ENCODE data around the gene PIRT. TPM values are rescaled to one million over a fixed set of nuclear protein-coding genes. Genes with fewer than 3 reads are reported as not detected.

PIRT gene
- polyA plus RNA-seq, 3 donors: not detected

DNA sequence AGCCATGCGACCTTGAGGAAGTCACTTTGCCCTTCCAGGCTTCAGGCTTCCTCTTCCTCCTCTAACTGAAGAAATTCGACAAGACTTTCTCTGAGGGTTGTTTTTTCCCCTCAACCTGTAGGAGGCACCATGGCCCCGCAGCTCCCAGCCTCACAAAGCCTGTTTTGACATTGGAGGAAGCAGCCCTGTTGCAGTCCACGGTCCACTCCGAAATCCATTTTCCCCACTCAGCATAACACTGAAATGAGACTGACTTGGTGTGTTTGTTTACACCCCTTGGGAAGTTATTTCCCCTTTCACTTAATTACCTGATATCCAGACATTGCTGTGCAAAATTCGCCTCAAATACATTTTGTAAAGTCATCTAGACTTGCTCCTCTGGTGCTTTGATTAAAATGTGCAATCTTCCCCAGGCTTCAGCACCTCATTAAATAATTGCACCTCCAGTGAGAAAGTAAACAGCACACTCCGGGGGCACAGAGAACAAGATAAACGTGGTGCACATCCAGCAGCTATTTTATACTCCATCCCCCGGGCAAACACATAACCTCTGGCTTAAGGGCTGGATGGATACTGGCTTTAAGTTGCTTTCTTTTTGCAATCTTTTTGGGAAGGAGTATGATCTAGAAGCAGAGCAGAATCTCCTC lies 41.4 kb upstream of the PIRT start:
- H3K9me3 ChIP-seq (replicated peaks in 1 of 2; ENCODE audit: control insufficient read depth in 1 of 2, insufficient read depth in 1 of 2, low read length in 2 of 2): no peaks in the 10 kb centered on the region
- no peak overlapping the region for H2AFZ ChIP-seq (ENCODE audit: insufficient read depth, low read depth, low read length, poor library complexity, severe bottlenecking)
- no peak overlapping the region for H3K4me3 ChIP-seq (replicated peaks in 1 of 3; ENCODE audit: low read depth in 2 of 3, low read length in 3 of 3)
- WGBS (ENCODE audit: insufficient coverage): no CpG with 5 or more reads among the region's 9 CpGs
- H3K36me3 ChIP-seq (replicated peaks in 1 of 2; ENCODE audit: control insufficient read depth in 1 of 2, insufficient read depth in 2 of 2, low read length in 2 of 2): no peaks in the 10 kb centered on the region
- no peak overlapping the region for H3K27ac ChIP-seq (ENCODE audit: low read depth in 1 of 2, low read length in 2 of 2)
- no peak overlapping the region for H3K4me2 ChIP-seq (replicated peaks; ENCODE audit: extremely low read depth, low read length, poor library complexity, severe bottlenecking)
- no peak overlapping the region for H3K9ac ChIP-seq (ENCODE audit: insufficient read depth, low read length, poor library complexity, severe bottlenecking)
- no peaks in the 10 kb centered on the region for H3K36me3 Mint-ChIP-seq
- H4K20me1 ChIP-seq (ENCODE audit: insufficient read depth, low read length): no peaks in the 10 kb centered on the region
- H3K4me1 Mint-ChIP-seq: peaks cover 7% of the 10 kb centered on the region
- intact Hi-C loops (cut with micrococcal nuclease): no loop called here
- H3K27me3 ChIP-seq (ENCODE audit: control insufficient read depth in 2 of 2, insufficient read depth in 2 of 2, low read length in 2 of 2): no peaks in the 10 kb centered on the region
- H3K4me3 Mint-ChIP-seq: no peak overlapping the region
- H3K9me3 Mint-ChIP-seq: no peaks in the 10 kb centered on the region
- TF ChIP-seq, protein P1, sequence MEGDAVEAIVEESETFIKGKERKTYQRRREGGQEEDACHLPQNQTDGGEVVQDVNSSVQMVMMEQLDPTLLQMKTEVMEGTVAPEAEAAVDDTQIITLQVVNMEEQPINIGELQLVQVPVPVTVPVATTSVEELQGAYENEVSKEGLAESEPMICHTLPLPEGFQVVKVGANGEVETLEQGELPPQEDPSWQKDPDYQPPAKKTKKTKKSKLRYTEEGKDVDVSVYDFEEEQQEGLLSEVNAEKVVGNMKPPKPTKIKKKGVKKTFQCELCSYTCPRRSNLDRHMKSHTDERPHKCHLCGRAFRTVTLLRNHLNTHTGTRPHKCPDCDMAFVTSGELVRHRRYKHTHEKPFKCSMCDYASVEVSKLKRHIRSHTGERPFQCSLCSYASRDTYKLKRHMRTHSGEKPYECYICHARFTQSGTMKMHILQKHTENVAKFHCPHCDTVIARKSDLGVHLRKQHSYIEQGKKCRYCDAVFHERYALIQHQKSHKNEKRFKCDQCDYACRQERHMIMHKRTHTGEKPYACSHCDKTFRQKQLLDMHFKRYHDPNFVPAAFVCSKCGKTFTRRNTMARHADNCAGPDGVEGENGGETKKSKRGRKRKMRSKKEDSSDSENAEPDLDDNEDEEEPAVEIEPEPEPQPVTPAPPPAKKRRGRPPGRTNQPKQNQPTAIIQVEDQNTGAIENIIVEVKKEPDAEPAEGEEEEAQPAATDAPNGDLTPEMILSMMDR (IDR thresholded peaks at IDR 0.05): no peak
- DNase-seq: no peak
- H3K4me1 ChIP-seq (ENCODE audit: control insufficient read depth in 1 of 2, insufficient read depth in 2 of 2, low read length in 2 of 2): no peaks in the 10 kb centered on the region
- H3K27me3 Mint-ChIP-seq (ENCODE audit: low read depth in 3 of 3): peaks cover 0 to 5% (median 2%) of the 10 kb centered on the region in 3 donors
- H3K79me2 ChIP-seq (ENCODE audit: insufficient read depth, low read length): no peaks in the 10 kb centered on the region
- no peak overlapping the region for H3K27ac Mint-ChIP-seq

DNA sequence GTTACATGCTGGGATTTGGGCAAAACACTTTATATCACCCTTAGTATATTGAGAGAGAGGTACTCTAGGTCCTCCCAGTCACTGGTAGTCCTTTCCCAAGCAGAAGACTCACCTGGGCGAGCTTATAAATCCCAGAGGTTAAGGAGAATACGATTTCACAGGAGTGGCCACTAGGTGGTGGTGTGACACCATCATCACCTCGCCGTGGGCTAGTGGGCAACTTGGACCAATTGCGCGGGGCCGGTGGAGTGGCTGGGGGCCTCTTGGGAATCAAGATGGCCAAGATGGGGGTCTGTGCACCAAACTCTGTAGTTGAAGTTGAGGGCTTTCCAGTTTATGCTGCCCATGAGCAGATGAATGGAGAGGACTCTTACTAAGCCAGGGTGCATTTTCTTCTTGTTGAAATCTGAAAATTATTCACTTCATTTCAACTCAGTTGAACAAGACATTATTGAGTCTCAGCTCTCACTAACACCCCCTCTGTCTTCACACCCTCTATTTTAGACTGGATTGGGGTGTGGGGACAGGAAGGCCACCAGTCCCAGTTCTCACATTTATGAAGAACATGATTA lies 38.2 kb upstream of the PIRT start:
- no peaks in the 10 kb centered on the region for H3K27me3 ChIP-seq (ENCODE audit: control insufficient read depth in 2 of 2, insufficient read depth in 2 of 2, low read length in 2 of 2)
- H3K9me3 ChIP-seq (replicated peaks in 1 of 2; ENCODE audit: control insufficient read depth in 1 of 2, insufficient read depth in 1 of 2, low read length in 2 of 2): no peaks in the 10 kb centered on the region
- H3K36me3 ChIP-seq (replicated peaks in 1 of 2; ENCODE audit: control insufficient read depth in 1 of 2, insufficient read depth in 2 of 2, low read length in 2 of 2): no peaks in the 10 kb centered on the region
- H2AFZ ChIP-seq (ENCODE audit: insufficient read depth, low read depth, low read length, poor library complexity, severe bottlenecking): no peak overlapping the region
- DNase-seq: peak in 2 of 3 donors; percentile 2 to 6
- H3K4me2 ChIP-seq (replicated peaks; ENCODE audit: extremely low read depth, low read length, poor library complexity, severe bottlenecking): no peak overlapping the region
- peaks cover 0 to 5% (median 2%) of the 10 kb centered on the region in 3 donors for H3K27me3 Mint-ChIP-seq (ENCODE audit: low read depth in 3 of 3)
- intact Hi-C loops (cut with micrococcal nuclease): no loop called here
- no peak overlapping the region for H3K9ac ChIP-seq (ENCODE audit: insufficient read depth, low read length, poor library complexity, severe bottlenecking)
- no peak overlapping the region for H3K27ac ChIP-seq (ENCODE audit: low read depth in 1 of 2, low read length in 2 of 2)
- H3K36me3 Mint-ChIP-seq: no peaks in the 10 kb centered on the region
- H3K4me1 ChIP-seq (ENCODE audit: control insufficient read depth in 1 of 2, insufficient read depth in 2 of 2, low read length in 2 of 2): no peaks in the 10 kb centered on the region
- no peaks in the 10 kb centered on the region for H4K20me1 ChIP-seq (ENCODE audit: insufficient read depth, low read length)
- no peak overlapping the region for H3K4me3 Mint-ChIP-seq
- TF ChIP-seq, protein P1 (IDR thresholded peaks at IDR 0.05): peak; percentile 73
- no peak overlapping the region for H3K4me3 ChIP-seq (replicated peaks in 1 of 3; ENCODE audit: low read depth in 2 of 3, low read length in 3 of 3)
- peaks cover 12% of the 10 kb centered on the region for H3K4me1 Mint-ChIP-seq
- H3K9me3 Mint-ChIP-seq: peaks cover 0 to 2% (median 0%) of the 10 kb centered on the region in 7 donors
- WGBS (ENCODE audit: insufficient coverage): 13% methylated on average over 6 of the region's 7 CpGs
- H3K27ac Mint-ChIP-seq: no peak overlapping the region
- no peaks in the 10 kb centered on the region for H3K79me2 ChIP-seq (ENCODE audit: insufficient read depth, low read length)

All from CD14-positive monocyte (primary cell).